GM12873 (cell line): ENCODE results near the gene GDAP1L1.

Experiments
- CTCF ChIP-seq: IDR thresholded peaks from 2 replicates; pipeline ENCODE4 v1.5.1; 2012; ENCODE audit warnings: low read depth, mild to moderate bottlenecking, moderate library complexity, low read length, control low read depth; ENCODE audit not compliant: insufficient read depth; ENCODE audit errors: missing control alignments

GDAP1L1 gene

GRCh38 chr20:44247131-44247571, at the start of gene GDAP1L1:
TSS of gene GDAP1L1 (plus strand) at chr20:44247308. CDS start at chr20:44247335, 27 bp downstream.
- TF ChIP-seq CTCF, result no peak

- TF ChIP-seq CTCF, result no peak
Measured at GRCh38 chr20:44198872-44199271, 48.2 kb upstream of the GDAP1L1 start.

- no peak for TF ChIP-seq CTCF
Measured at GRCh38 chr20:44199877-44200276, 47.2 kb upstream of the GDAP1L1 start.

GRCh38 chr20:44200371-44200770, 46.7 kb upstream of the GDAP1L1 start:
- TF ChIP-seq CTCF, result no peak

GRCh38 chr20:44200983-44201382, 46.1 kb upstream of the GDAP1L1 start:
- TF ChIP-seq CTCF, result no peak

GRCh38 chr20:44203161-44203560, 43.9 kb upstream of the GDAP1L1 start:
- TF ChIP-seq CTCF, result no peak

GRCh38 chr20:44204156-44204831, 42.8 kb upstream of the GDAP1L1 start:
- no peak for TF ChIP-seq CTCF

GRCh38 chr20:44204832-44205215, 42.3 kb upstream of the GDAP1L1 start:
- TF ChIP-seq CTCF, result no peak
